Heart left ventricle (tissue), 13 donors: ENCODE results near the gene F12.

Experiments used
- POLR2A ChIP-seq, 2 donors: fragments of 450-650 bp; IDR thresholded peaks; one replicate each; pipeline ENCODE4 v1.6.1; 2017; ENCODE audit warnings: antibody characterized with exemption in 2 of 2, mild to moderate bottlenecking in 2 of 2, moderate library complexity in 2 of 2
- TF ChIP-seq, protein P1 (sequence below), 12 donors: fragments of 200-600 bp; sonication (generic) in 4 of 12; IDR thresholded peaks; one replicate each; pipeline versions ENCODE4 v1.5.0 to v1.8.0; 2018 to 2022; ENCODE audit warnings: antibody characterized with exemption in 12 of 12, mild to moderate bottlenecking in 5 of 12
- donor health status: ischemic (EF 13 %, LVEDD 7.1; RV severe dilation, severe dysfunction).
- donor health status: DM: no; HTN: yes; CAD: no.
- donor health status: DM: no; HTN: no; CAD: no.
- donor health status: ischemic (EF 25% LVEDD 6.9; RV normal size, moderate dysfunction).
- donor health status: ischemic (EF 25% LVEDD 5.7; RV mildly dilated, moderate dysfunction).
- donor health status: ischemic (EF 35%, LVEDD 5.7; RV mildly dilated, moderate dysfunction).
- donor health status: nonischemic (EF 11% LVEDD 7.7; RV severe dilation, severe dysfunction).
- donor health status: DM: yes; HTN: yes; CAD: no.
- donor health status: PGD.
- donor health status: ischemic (EF 29% LVEDD 5.4; RV normal size, mild dysfunction).
- donor health status: nonischemic (EF 23%, LVEDD 6.1; RV moderate dilation, normal function).

DNA sequence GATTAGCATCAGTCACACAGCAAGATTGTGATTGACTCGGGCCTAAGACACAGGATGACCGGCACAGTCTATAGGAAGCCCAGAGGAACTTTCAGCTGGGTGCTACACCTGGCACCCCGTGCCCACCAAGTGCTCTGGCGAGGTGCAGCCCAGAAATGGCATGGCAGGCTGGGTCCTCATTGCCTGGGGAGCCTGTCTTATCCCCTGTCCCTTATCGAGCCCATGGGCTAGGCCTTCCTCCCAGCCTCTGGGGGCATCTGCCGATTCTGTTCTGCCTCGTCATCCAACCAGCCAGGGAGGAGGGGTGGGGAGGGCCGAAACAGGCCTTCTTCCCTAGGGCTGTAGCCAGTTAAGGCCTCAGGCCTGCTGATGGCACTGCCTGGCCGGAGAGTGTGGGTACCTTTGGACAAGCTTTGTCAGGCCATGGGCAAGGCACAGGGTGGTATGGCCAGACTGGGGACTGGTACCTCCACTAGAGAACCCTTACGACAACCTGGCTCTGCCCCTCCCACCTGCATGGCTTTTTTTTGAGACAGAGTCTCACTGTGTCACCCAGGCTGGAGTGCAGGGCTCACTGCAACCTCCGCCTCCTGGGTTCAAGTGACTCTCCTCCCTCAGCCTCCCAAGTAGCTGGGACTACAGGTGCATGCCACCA is 18.7 kb upstream of the F12 start:
- TF ChIP-seq, protein P1, sequence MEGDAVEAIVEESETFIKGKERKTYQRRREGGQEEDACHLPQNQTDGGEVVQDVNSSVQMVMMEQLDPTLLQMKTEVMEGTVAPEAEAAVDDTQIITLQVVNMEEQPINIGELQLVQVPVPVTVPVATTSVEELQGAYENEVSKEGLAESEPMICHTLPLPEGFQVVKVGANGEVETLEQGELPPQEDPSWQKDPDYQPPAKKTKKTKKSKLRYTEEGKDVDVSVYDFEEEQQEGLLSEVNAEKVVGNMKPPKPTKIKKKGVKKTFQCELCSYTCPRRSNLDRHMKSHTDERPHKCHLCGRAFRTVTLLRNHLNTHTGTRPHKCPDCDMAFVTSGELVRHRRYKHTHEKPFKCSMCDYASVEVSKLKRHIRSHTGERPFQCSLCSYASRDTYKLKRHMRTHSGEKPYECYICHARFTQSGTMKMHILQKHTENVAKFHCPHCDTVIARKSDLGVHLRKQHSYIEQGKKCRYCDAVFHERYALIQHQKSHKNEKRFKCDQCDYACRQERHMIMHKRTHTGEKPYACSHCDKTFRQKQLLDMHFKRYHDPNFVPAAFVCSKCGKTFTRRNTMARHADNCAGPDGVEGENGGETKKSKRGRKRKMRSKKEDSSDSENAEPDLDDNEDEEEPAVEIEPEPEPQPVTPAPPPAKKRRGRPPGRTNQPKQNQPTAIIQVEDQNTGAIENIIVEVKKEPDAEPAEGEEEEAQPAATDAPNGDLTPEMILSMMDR (IDR thresholded peaks at IDR 0.05) = no peak
- no peak for TF ChIP-seq POLR2A (IDR thresholded peaks at IDR 0.05)
